Ureter (tissue), 1 donor: Measurements from ENCODE around the gene RPAP2. TPM values are rescaled to one million over a fixed set of nuclear protein-coding genes. Genes with fewer than 3 reads are reported as not detected.
"Not testable (repeated sequence)": the region's sequence is repeated elsewhere in the genome, so short reads cannot be mapped to it uniquely, and the experiment has no call there.

Experiments used
- DNase-seq: peaks from one replicate; pipeline ENCODE4 v3.0.0-alpha.2; 2020; ENCODE audit warnings: low spot score
- total RNA-seq: library from RNA; stranded (reverse); gene quantifications from one replicate; pipeline ENCODE4 v1.2.4, GENCODE V29; 2023
- donor health status: DM: yes; HTN: yes; CAD: no.

The RPAP2 gene
- total RNA-seq, 1 donor from 2014 or later: 44.8 TPM

DNA sequence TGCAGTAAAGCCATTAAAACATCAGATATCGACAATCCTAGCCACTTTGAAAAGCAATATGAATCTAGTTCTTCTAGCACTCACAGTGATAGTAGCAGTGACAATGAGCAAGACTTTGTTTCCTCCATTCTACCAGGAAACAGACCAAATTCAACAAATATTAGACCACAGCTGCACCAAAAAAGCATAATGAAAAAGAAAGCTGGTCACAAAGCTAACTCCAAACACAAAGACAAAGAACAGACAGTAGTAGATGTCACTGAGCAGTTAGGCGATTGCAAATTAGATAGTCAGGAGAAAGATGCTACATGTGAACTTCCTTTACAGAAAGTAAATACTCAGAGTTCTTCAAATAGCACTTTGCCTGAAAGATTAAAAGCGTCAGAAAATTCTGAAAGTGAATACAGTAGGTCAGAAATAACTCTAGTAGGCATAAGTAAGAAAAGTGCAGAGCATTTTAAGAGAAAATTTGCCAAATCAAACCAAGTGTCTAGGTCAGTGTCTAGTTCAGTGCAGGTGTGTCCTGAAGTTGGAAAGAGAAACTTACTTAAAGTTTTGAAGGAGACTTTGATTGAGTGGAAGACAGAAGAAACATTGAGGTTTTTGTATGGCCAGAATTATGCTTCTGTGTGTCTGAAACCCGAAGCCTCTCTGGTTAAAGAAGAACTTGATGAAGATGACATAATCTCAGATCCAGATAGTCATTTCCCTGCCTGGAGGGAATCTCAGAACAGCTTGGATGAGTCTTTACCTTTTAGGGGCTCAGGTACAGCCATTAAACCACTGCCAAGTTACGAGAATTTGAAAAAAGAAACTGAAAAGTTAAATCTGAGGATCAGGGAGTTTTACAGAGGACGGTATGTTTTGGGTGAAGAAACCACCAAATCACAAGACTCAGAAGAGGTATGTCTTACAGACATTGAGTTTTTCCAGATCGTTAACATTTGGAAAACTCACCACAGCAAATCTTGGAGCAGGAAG lies 24.9 kb downstream of the RPAP2 start:
- DNase-seq: no peak

DNA sequence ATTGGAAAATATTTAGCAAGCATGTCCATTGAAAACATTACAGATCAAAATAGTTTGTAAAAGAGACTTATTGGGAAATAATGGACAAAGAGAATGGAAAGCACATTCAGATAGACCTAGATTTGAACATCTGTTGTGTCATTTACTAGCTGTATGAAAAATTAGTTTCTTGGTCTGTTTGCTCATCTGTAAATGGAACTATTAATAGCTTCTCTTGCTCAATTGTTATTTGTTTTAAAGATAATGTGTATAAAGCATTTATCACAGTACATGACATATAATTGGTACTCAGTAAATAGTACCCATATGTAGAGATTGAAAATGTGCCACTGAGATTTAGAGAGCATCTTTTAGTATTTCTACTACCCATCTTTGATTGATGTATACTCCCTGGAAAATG lies 25.9 kb downstream of the RPAP2 start:
- DNase-seq: no peak

DNA sequence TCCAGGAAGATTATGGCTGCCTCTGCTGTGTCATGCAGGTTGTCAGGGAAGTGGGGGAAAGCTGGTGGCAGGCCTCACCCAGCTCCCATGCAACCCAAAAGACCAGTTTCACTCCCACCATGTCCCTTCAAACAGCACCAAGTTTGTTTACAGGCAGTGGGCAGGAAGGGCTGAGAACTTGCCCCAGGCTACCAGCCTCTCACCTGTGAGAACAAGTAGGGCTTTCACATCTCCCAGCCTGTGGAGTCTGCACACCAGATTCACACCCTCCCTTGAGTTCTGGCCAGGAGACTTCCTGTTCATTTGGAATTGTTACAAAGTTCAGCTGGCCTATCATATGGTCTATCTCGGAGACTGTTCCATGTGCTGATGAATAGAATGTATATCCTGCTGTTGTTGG lies 27.8 kb downstream of the RPAP2 start:
- no peak for DNase-seq

DNA sequence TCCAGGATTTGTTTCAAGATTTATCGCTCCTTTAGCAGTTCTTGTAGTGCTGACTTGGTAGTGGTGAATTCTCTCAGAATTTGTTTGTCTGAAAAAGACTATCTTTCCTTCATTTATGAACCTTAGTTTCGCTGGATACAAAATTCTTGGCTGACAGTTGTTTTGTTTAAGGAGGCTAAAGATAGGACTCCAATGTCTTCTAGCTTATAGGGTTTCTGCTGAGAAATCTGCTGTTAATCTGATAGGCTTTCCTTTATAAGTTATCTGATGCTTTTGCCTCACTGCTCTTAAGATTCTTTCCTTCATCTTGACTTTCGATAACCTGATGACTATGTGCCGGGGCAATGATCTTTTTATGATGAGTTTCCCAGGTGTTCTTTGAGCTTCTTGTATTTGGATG lies 28.9 kb downstream of the RPAP2 start:
- no peak for DNase-seq

DNA sequence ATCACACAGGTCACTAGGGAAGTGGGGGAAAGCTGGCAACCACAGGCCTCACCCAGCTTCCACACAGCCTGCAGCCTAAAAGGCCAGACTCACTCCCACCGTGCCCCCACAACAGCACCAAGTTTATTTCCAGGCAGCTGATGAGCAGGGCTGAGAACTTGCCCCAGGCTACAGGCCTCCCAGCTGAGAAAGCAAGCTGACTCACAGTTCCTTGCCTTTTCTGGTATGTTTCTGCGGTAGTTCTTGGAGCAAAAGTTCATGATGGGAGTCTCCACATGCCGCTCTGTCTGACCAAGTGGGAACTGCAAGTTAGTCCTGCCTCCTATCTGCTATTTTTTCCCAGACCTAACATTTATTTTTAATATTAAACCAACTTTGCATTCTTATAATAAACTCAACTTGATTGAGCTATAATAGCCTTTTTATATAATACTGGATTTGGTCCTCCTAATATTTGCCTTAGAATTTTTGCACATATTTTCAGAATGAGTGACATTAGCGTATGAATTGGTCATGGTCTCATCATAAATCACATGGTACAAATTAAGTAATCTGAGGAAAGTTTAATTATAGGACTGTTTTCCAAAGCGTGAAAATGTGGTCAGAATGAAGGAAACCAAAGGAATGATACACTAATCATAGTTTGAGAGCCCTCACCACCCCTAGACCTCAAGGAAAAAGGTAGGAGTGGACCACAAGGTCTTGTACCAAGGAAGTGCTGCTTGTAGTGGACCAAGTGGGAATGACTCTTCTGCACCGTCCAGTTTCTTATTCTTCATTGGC lies 30.7 kb downstream of the RPAP2 start:
- DNase-seq: no peak

DNA sequence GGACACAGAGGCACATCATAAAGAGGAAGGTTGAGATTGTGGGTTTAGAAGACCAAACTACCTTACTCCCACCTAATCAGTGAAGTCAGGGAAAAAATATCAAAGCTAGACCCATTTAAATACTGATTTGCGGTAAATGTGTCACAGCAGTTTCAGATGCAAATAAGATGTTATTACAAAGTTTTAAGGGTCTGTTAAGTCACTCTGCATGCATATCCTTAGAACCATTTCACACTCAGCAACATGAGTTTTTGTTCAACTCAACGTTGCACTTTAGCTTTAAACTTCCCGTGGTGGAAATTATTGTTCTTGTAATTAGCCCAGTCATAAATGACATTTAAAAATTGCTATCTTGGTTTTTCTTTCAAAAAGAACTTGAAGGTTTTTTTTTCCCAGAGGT lies 34.8 kb downstream of the RPAP2 start:
- DNase-seq: no peak

DNA sequence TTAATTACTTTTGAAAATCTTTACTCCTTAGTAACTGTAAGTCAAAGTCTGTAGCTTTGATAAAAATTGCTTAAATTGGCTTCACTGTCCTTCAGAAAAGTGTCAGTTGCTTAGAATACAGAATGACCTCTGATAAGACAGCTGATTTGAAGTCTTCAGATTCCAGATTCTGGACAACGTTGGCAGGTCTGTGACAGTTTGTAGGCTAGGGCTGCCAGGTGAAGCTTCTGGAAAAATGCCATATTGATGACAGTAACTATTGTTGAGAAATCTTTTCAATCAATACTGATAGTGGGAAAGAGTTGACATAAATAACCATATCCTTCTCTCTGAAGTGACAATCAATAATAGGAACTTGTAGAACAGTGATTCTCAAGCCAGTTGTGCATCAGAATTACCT lies 41.3 kb downstream of the RPAP2 start:
- DNase-seq: no peak

DNA sequence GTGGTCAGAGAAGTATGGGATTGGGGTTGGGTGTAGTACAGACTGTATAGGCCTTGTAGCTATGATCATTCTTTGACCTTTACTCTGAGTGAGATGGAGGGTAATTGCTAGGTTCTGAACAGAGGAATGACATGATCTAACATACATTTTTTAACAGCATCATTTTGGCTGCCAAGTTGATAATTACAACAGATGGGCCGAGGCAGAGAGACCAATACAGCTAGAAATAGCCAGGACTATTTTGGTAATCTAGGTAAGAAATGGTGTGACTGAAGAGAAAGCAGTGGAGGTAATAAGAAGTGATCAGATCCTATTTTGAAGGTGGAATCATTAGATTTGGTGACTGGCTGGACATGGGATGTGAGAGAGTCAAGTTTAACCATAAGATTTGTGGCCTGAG lies 43.5 kb downstream of the RPAP2 start:
- DNase-seq: no peak

DNA sequence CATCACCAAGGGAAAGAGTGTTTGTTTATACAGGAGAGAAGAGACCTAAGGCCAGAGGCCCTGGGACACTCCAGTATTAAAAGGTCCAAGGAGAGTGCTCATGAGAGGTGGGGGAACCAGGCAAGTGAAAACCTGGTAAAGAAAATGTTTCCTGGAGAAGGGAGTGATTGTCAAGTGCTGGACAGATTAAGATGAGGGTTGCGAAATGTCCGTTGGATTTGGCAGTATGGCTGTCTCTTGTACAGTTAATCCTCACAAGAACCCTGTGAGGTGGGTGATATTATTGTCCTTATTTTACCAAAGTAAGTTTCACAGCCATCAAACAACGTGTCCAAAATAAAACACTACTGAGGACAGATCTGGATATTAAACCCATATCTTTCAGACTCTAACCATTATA lies 44.2 kb downstream of the RPAP2 start:
- DNase-seq: no peak

DNA sequence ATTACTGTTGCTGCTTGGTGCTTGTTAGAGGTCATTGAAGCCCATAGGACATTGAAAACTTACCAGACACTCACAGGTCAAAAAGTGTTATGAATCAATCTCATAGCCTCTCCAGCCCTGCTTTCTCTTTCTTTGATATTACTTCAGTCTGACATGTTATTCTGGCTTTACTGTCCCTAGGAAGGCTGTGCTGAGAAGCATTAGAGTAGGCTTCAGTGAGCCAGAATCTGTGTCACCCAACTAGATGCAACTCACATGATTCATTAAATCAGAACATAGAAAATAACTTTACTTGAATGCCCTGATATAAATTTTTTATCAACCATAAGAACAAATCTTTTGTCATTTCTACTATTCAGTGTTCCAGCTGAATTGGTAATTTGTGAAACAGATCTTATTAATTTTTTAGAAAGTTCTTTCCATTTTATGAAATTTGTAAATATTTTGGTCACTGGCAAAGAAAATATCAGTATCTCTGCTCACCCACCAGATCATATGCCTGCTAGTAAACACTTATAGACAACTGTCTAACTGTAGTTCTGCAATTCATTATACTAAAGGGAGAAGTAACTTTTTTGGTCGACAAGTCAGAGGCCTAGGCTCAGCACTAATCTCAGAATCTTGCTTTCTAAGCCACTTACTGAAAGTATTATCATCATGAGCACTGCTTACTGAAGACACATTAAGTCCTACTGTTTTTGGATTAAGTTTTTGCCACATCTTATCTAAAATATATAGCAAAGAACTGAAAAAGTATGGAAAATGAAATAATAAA lies 48.2 kb downstream of the RPAP2 start:
- DNase-seq: no peak

DNA sequence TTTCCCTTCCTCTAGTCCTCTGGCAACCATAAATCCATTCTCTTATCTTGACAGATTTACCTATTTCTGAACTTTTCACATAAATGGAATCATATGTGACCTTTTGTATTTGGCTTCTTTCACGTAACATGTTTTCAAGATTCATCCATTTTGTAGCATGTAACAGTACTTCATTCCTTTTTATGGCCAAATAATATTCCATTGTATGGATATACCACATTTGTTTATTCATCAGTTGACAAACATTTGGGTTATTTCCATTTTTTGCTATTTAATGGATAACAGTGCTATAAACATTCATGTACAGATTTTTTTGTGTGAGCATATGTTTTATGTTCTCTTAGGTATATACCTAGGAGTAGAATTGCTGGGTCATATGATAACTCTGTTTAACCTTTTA lies 54.0 kb downstream of the RPAP2 start:
- no peak for DNase-seq

DNA sequence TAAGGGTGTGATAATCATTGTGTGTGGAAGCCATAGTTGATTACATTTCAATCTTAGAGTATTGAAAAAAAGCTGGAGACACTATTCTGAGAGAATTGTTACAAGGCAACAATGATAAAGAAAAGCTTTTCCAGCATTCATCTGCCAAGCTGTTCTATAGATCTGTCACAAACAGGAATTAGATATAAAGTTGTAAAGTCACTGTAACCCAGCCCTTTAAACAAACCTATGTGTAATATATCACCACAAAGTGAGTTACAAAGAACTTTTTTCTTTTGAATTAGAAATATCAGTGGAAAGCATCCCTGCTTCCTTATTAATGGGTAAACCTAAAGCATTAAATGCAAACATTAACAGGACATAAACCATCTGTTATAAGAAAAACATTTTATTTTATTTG lies 55.4 kb downstream of the RPAP2 start:
- no peak for DNase-seq

DNA sequence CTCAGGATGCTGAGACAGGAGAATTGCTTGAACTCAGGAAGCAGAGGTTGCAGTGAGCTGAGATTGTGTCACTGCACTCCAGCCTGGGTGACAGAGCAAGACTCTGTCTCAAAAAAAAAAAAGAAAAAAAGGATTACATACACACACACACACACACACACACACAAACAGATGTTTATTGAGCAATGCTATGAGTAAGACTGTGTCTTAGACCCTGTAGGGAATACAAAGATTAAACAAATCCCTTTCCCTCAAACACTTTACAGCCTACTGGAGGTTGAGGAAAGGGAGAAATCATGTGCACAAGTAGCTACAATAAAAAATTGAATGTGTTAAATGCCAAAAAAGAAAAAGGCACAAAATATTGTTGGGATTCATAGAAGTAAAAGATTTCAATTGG lies 58.1 kb downstream of the RPAP2 start:
- no peak for DNase-seq

DNA sequence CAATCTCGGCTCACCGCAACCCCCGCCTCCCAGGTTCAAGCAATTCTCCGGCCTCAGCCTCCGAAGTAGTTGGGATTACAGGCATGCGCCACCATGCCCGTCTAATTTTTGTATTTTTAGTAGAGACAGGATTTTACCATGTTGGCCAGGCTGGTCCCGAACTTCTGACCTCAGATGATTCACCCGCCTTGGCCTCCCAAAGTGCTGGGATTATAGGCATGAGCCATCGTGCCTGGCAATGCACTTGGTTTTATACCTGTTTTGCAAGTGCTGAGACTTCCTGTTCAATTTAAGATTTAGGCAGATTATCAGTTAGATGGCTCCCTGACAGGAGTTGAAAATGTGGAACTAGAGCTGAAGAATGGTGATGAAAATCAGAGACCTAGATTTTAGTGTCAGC lies 60.5 kb downstream of the RPAP2 start:
- DNase-seq: not testable (repeated sequence)

DNA sequence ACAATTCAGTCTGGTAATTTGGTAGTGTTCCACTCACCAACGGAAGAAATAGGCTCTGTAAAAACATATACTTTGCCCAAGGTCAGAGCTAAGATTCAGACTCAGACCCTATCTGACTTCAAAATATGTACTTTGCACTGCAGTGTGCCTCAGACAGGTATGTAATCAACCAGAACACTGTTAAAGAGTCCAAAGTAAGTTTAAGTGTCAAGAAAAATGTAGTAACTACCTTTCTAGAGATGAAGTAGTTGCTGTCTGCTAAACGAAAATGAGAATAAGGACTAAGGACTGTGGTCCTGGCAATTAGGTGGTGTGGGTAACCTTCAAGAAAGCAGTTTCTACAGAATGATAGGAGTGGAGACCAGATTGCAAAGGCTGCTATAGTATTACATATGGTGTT lies 61.1 kb downstream of the RPAP2 start:
- DNase-seq: no peak

DNA sequence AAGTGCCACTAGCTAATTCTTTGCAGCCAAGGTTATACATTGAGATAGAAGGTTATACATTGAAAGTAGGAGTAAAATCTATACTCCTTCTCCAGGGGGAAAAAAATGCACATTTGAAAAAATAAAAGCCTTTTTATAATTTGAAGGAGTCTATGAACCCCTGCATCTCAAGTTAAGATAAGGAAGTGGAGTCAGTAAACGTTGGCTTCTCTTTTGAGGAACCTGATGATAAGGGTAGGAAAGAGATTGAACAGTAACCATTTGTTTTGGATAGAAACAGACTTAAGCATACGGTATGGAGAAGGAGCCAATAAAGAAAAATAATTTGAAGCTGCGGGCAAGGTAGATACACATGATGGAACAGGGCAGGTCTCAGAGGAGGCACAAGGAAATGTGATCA lies 64.1 kb downstream of the RPAP2 start:
- no peak for DNase-seq

DNA sequence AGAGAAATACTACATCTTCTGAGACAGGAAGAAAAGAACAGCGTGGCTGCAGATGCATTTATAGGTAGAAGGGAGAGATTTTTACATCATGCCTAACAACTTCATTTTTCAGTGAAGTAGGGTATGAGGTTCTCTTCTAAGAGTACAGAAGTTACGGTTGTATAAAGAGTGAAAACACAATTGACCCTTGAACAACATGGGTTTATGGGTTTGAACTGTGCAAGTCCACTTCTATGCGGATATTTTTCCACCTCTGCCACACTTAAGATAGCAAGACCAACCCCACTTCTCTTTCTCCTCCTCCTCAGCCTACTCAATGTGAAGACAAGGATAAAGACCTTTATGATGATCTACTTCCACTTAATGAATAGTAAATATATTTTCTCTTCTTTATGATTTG lies 64.5 kb downstream of the RPAP2 start:
- no peak for DNase-seq

DNA sequence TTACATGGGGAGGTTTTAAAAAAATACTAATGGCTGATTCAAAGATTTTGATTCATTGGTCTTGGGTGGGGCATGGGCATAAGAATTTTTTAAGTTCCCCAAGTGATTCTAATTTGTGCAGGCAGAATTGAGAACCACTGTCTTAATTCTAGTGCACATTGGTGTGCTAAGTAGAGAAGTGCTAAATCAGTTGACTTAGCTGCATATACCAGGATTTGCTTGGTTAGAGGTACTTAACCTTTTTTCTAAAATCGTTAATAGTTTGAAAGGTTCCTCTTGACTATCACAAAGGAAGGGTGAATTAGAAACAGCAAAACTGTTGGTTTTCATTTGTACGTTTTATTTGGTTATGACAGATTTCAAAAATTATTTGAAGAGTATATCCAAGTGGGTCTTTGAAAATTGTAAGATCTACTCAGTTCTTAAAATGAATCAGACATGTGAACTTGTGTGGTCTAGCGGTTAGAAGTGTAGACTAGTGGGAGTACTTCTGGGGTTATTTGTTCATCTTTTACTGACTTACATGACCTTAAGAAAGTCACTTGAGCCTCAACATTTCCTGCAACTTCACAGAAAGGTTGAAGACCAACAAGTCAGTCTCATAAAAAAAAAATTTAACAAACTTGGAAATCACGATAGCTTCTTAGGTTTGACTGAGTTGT lies 66.7 kb downstream of the RPAP2 start:
- no peak for DNase-seq

DNA sequence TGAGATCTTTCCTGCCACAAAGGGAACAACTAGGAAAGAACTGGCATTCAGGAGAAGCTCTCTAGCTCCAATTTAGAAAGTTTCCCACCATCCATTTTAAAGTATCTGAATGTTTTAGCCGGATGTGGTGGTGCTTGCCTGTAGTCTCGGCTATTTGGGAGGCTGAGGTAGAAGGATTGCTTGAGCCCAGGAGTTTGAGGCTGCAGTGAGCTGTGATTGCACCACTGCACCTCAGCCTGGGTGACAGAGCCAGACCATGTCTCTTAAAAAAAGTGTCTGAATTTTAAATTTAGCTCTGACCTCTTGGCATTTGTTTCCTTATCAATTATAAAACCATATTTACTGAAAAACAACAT lies 67.2 kb downstream of the RPAP2 start:
- DNase-seq: no peak

DNA sequence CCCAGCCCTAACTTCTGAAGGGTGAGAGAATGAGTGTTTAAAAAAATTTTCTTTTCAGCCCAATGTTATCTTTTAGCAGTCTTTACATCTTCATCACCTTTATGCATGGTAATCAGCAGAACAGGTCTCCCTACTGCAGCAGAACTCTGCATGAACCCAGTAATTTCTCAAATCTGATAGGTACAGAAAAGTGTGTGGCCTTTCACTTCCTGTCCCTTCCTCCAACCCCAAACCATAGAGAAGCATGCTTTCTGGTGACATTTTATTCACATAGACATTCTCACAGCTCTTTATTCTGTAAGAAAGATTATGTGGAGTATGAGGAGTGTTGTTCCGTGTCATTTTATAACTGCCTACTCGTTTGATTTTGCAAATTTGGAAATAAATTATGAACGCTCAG lies 68.6 kb downstream of the RPAP2 start:
- DNase-seq: no peak

DNA sequence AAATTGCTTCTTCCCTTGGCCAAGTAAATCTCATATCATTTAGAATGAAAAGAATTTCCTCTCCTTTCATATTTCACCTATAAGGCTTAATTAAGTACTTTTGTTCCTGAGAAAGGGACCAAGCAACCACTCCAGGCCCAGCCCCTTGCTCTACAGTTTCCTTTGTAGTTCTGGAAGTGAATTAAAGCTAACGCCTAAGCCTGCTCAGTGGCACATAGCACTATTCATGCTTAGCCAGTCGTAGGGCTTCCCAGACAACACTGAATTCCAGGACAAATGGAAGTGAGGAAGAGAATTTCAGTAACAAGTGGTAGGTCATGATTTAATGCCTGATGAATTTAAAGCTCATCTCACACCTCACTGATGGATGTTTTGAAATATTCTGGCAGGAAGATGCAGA lies 73.3 kb downstream of the RPAP2 start:
- no peak for DNase-seq

DNA sequence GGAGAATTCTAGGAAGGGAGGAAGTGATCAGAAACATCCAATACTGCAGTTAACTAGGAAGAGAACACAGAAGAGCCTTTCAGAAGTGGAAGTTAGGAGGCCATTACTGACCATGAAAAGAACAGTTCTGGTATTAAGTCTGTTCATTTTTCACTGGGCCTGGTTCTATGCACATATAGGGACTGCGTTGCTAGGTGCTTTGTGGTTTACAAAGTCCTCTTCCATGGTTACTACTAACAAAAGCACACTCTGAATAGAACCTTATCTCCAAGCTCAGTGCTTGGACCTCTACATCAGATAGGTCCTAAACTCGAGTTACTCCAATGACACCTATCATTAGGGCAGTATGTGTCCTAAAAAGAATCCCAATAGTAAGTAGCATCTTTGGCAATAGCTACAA lies 75.4 kb downstream of the RPAP2 start:
- no peak for DNase-seq
